CD4-positive, alpha-beta T cell (primary cell): ENCODE results near the gene TTYH3. TPM values are rescaled to one million over a fixed set of nuclear protein-coding genes. Genes with fewer than 3 reads are reported as not detected.
"Not testable (repeated sequence)": the region's sequence is repeated elsewhere in the genome, so short reads cannot be mapped to it uniquely, and the experiment has no call there.

Experiments used
- ATAC-seq: fragments of 200-7000 bp; cut with Tn5 transposase; one replicate; pipeline ENCODE4 v1.10.0; 2022; ENCODE audit warnings: mild to moderate bottlenecking; ENCODE audit not compliant: poor library complexity
- CTCF ChIA-PET: fragments of 350-600 bp; sonication (Branson Sonifier 250); formaldehyde crosslinking; loops from one replicate; lab custom pipeline; 2021; ENCODE audit warnings: antibody characterized with exemption, inconsistent platforms; lab: Charles Lee
- POLR2A ChIA-PET: fragments of 350-600 bp; sonication (Branson Sonifier 250); formaldehyde crosslinking; loops from one replicate; lab custom pipeline; 2021; ENCODE audit warnings: antibody characterized with exemption, inconsistent platforms; lab: Charles Lee
- DNase-seq, 14 experiments: peaks; one replicate each; pipeline ENCODE4 v3.0.0-alpha.2; 2013 to 2020; ENCODE audit warnings: mixed read lengths in 2 of 14
- H3K27ac ChIP-seq, 2 donors: one replicate each; pipeline versions ENCODE4 v1.5.1 to v1.7.0; 2013; ENCODE audit warnings: low read length in 2 of 2, low read depth in 1 of 2, mild to moderate bottlenecking in 1 of 2
- H3K27me3 ChIP-seq, 2 experiments: 1 replicate in 1 of 2; 2 replicates in 1 of 2; pipeline versions ENCODE4 v1.6.1 to v1.7.0; 2013; ENCODE audit warnings: low read length in 2 of 2, control low read depth in 1 of 2, mild to moderate bottlenecking in 1 of 2, moderate library complexity in 1 of 2; ENCODE audit not compliant: insufficient read depth in 2 of 2, control insufficient read depth in 1 of 2
- H3K36me3 ChIP-seq: one replicate; pipeline ENCODE4 v1.6.1; 2013; ENCODE audit warnings: low read length, control low read depth; ENCODE audit not compliant: insufficient read depth
- H3K4me1 ChIP-seq: one replicate; pipeline ENCODE4 v1.6.1; 2013; ENCODE audit warnings: low read length, control low read depth; ENCODE audit not compliant: insufficient read depth
- H3K4me3 ChIP-seq: one replicate; pipeline ENCODE4 v1.5.1; 2013; ENCODE audit warnings: mild to moderate bottlenecking, low read length, moderate library complexity
- H3K9me3 ChIP-seq, 2 experiments: 1 replicate in 1 of 2; 2 replicates in 1 of 2; pipeline versions ENCODE4 v1.6.1 to v1.7.0; 2013; ENCODE audit warnings: low read length in 2 of 2, mild to moderate bottlenecking in 2 of 2, control low read depth in 1 of 2, moderate library complexity in 1 of 2; ENCODE audit not compliant: control insufficient read depth in 1 of 2, insufficient read depth in 1 of 2
- H3K27ac Mint-ChIP-seq: one replicate; pipeline ENCODE4 v1.8.0; 2020; ENCODE audit warnings: mixed read lengths
- H3K27me3 Mint-ChIP-seq: one replicate; pipeline ENCODE4 v1.8.0; 2021; ENCODE audit warnings: mixed read lengths
- H3K36me3 Mint-ChIP-seq: one replicate; pipeline ENCODE4 v1.8.0; 2021; ENCODE audit warnings: low read depth, mixed read lengths
- H3K4me1 Mint-ChIP-seq: one replicate; pipeline ENCODE4 v1.8.0; 2021; ENCODE audit warnings: low read depth, mixed read lengths
- H3K4me3 Mint-ChIP-seq: one replicate; pipeline ENCODE4 v1.8.0; 2020; ENCODE audit warnings: mild to moderate bottlenecking, mixed read lengths
- H3K9me3 Mint-ChIP-seq: one replicate; pipeline ENCODE4 v1.8.0; 2020; ENCODE audit warnings: mixed read lengths
- CTCF ChIP-seq: fragments of 200-600 bp; IDR thresholded peaks from one replicate; pipeline ENCODE4 v1.8.0; 2022; ENCODE audit warnings: antibody characterized with exemption, mild to moderate bottlenecking
- intact Hi-C, 2 experiments: fragments of 100-400 bp; cut with DNase I in 1 of 2; cut with micrococcal nuclease in 1 of 2; formaldehyde crosslinking; loops; one replicate each; pipeline versions ENCODE4 v1.15.1 to v1.9.0; 2023 to 2025; cut with DNase I, micrococcal nuclease
- total RNA-seq, 174 experiments: library from RNA in 2 of 174; stranded (reverse) in 2 of 174; gene quantifications; one replicate each; pipeline ENCODE4 v1.2.3 and lab custom pipeline; 2021 to 2026

Gene TTYH3
- total RNA-seq, 2 experiments from 2014 or later, result 7.9 to 9.3 TPM

- no peak for ATAC-seq
- H3K36me3 ChIP-seq, result no peaks in the 10 kb centered on the region
- no peaks in the 10 kb centered on the region for H3K36me3 Mint-ChIP-seq
- H3K4me3 ChIP-seq, result no peak overlapping the region
- no peak overlapping the region for H3K27ac Mint-ChIP-seq
- POLR2A ChIA-PET, result interaction anchor here (1.0 kb wide), 1 partner anchor 23 kb away, joined by 3 read pairs; the partner anchor contains the start of gene TTYH3
- no peaks in the 10 kb centered on the region for H3K27me3 Mint-ChIP-seq
- CTCF ChIA-PET, result interaction anchor here (0.9 to 1.2 kb wide), 2 partner anchors 17 to 157 kb away, joined by 3 read pairs; no protein-coding TSS in a partner anchor
- peaks cover 13% of the 10 kb centered on the region for H3K4me1 ChIP-seq
- no peak for DNase-seq
- intact Hi-C loops, result no loop called here
- H3K9me3 ChIP-seq, result no peaks in the 10 kb centered on the region
- no peak for TF ChIP-seq CTCF
- peaks cover 8% of the 10 kb centered on the region for H3K4me1 Mint-ChIP-seq
- no peak overlapping the region for H3K27ac ChIP-seq
- H3K27me3 ChIP-seq, result no peaks in the 10 kb centered on the region
- H3K4me3 Mint-ChIP-seq, result no peak overlapping the region
- H3K9me3 Mint-ChIP-seq, result no peaks in the 10 kb centered on the region
These were observed 23.6 kb upstream of the TTYH3 start for GRCh38 chr7:2607923-2608904.

- intact Hi-C loops, result no loop called here
- ChIA-PET CTCF (interaction anchor here (0.8 to 1.2 kb wide), 3 partner anchors 16 to 158 kb away, joined by 3 to 4 read pairs (median 3); no protein-coding TSS in a partner anchor), POLR2A (interaction anchor here (1.0 kb wide), 1 partner anchor 22 kb away, joined by 3 read pairs; the partner anchor contains the start of gene TTYH3)
- H3K27me3 Mint-ChIP-seq, result no peaks in the 10 kb centered on the region
- Histone ChIP-seq H3K36me3 (no peaks in the 10 kb centered on the region), H3K4me3 (peak overlapping the region; percentile 7), H3K27ac (no peak overlapping the region), H3K4me1 (peaks cover 13% of the 10 kb centered on the region), H3K9me3 (no peaks in the 10 kb centered on the region), H3K27me3 (no peaks in the 10 kb centered on the region)
- H3K4me1 Mint-ChIP-seq, result peaks cover 8% of the 10 kb centered on the region
- DNase-seq (peak in 5 of 14 experiments; percentile 11 to 54 (median 28)), ATAC-seq (peak; percentile 52)
- no peaks in the 10 kb centered on the region for H3K36me3 Mint-ChIP-seq
- no peaks in the 10 kb centered on the region for H3K9me3 Mint-ChIP-seq
- TF ChIP-seq CTCF, result peak; percentile 18
- H3K4me3 Mint-ChIP-seq, result peak overlapping the region; percentile 38
- H3K27ac Mint-ChIP-seq, result no peak overlapping the region
These were observed 22.8 kb upstream of the TTYH3 start for GRCh38 chr7:2608921-2609411.

GRCh38 chr7:2609646-2610045, 22.1 kb upstream of the TTYH3 start:
- not testable (repeated sequence) for DNase-seq, H3K27ac ChIP-seq, H3K9me3 Mint-ChIP-seq, H3K4me3 ChIP-seq, H3K27me3 Mint-ChIP-seq, ATAC-seq, H3K27me3 ChIP-seq, H3K36me3 Mint-ChIP-seq, H3K9me3 ChIP-seq, H3K4me3 Mint-ChIP-seq, H3K4me1 Mint-ChIP-seq, H3K36me3 ChIP-seq, H3K27ac Mint-ChIP-seq
- peaks cover 13% of the 10 kb centered on the region for H3K4me1 ChIP-seq
- CTCF ChIA-PET, result interaction anchor here (0.8 to 0.9 kb wide), 2 partner anchors 15 to 141 kb away, joined by 3 to 4 read pairs; no protein-coding TSS in a partner anchor
- POLR2A ChIA-PET, result interaction anchor here (1.0 kb wide), 1 partner anchor 22 kb away, joined by 3 read pairs; the partner anchor contains the start of gene TTYH3
- intact Hi-C loops, result loop anchor here in 1 of 2 experiments (5.0 kb wide), 1 partner anchor 48 kb away; no protein-coding TSS in a partner anchor
